Fibroblast of lung (primary cell): ENCODE results near the gene H1-8. TPM values are rescaled to one million over a fixed set of nuclear protein-coding genes. Genes with fewer than 3 reads are reported as not detected.
A peak's percentile ranks its signal among the peaks of the same experiment; 100 is the strongest.

Experiments
- DNase-seq, 2 donors: peaks; one replicate each; pipeline versions ENCODE4 v3.0.0 to v3.0.0-alpha.2; 2010; ENCODE audit warnings: low read depth in 2 of 2
- H2AFZ ChIP-seq: 2 replicates; pipeline ENCODE4 v1.5.1; 2012; ENCODE audit warnings: low read length, control low read depth, inconsistent platforms
- H3K27ac ChIP-seq: 2 replicates; pipeline ENCODE4 v1.5.1; 2011; ENCODE audit warnings: low read length, control low read depth; ENCODE audit not compliant: insufficient read depth
- H3K27me3 ChIP-seq: 2 replicates; pipeline ENCODE4 v1.5.1; 2011; ENCODE audit warnings: mild to moderate bottlenecking, low read length; ENCODE audit not compliant: control insufficient read depth, insufficient read depth
- H3K36me3 ChIP-seq: 2 replicates; pipeline ENCODE4 v1.5.1; 2011; ENCODE audit warnings: low read length; ENCODE audit not compliant: control insufficient read depth, insufficient read depth
- H3K4me1 ChIP-seq: 2 replicates; pipeline ENCODE4 v1.5.1; 2011; ENCODE audit warnings: low read length; ENCODE audit not compliant: control insufficient read depth, insufficient read depth; ENCODE audit errors: extremely low read depth
- H3K4me2 ChIP-seq: 2 replicates; pipeline ENCODE4 v1.5.1; 2011; ENCODE audit warnings: low read length, control low read depth; ENCODE audit not compliant: insufficient read depth; ENCODE audit errors: extremely low read depth
- H3K4me3 ChIP-seq, 4 experiments: fragments of 200-600 bp in 1 of 4; sonication (generic) in 1 of 4; replicated peaks in 1 of 4; 2 replicates each; pipeline ENCODE4 v1.5.1; 2011 to 2016; ENCODE audit warnings: low read length in 4 of 4, low read depth in 3 of 4, mild to moderate bottlenecking in 3 of 4, control low read depth in 2 of 4, inconsistent platforms in 1 of 4, mixed read lengths in 1 of 4; ENCODE audit not compliant: insufficient read depth in 1 of 4; ENCODE audit errors: control extremely low read depth in 1 of 4
- H3K79me2 ChIP-seq: 2 replicates; pipeline ENCODE4 v1.5.1; 2012; ENCODE audit warnings: mild to moderate bottlenecking, low read length, inconsistent platforms; ENCODE audit not compliant: control insufficient read depth, insufficient read depth
- H3K9ac ChIP-seq: 2 replicates; pipeline ENCODE4 v1.5.1; 2011; ENCODE audit warnings: mild to moderate bottlenecking, low read length, control low read depth; ENCODE audit not compliant: insufficient read depth
- H3K9me3 ChIP-seq: 2 replicates; pipeline ENCODE4 v1.5.1; 2012; ENCODE audit warnings: low read depth, low read length; ENCODE audit not compliant: control insufficient read depth, insufficient read depth
- H4K20me1 ChIP-seq: 2 replicates; pipeline ENCODE4 v1.5.1; 2011; ENCODE audit warnings: low read length; ENCODE audit not compliant: control insufficient read depth, insufficient read depth; ENCODE audit errors: extremely low read depth
- EZH2 ChIP-seq: IDR thresholded peaks from 2 replicates; pipeline ENCODE4 v1.5.1; 2012; ENCODE audit warnings: low read length, control low read depth, mild to moderate bottlenecking; ENCODE audit errors: missing control alignments
- polyA plus RNA-seq, 2 donors: library from polyadenylated mRNA; depleted of rRNA in 1 of 2; stranded (reverse) in 1 of 2; unstranded in 1 of 2; fragments of >200 nt; gene quantifications; 2 replicates each; pipeline ENCODE4 v1.2.1, GENCODE V29; 2011 to 2012; ENCODE audit warnings: missing spikeins in 1 of 2
- total RNA-seq: library from RNA; depleted of rRNA; stranded (reverse); fragments of >200 nt; gene quantifications from 2 replicates; pipeline ENCODE4 v1.2.1, GENCODE V29; 2014
- TF ChIP-seq, protein P1 (sequence below), 2 donors: IDR thresholded peaks in 1 of 2; conservative IDR thresholded peaks in 1 of 2; 1 replicate in 1 of 2; 2 replicates in 1 of 2; pipeline ENCODE4 v1.5.1; 2011 to 2012; ENCODE audit warnings: low read length in 2 of 2, control low read depth in 1 of 2, inconsistent platforms in 1 of 2, low read depth in 1 of 2, mild to moderate bottlenecking in 1 of 2

The H1-8 gene
- total and polyA plus RNA-seq, 2 donors (not counting 1 experiment from before 2014, with no cell fraction given): not detected

DNA sequence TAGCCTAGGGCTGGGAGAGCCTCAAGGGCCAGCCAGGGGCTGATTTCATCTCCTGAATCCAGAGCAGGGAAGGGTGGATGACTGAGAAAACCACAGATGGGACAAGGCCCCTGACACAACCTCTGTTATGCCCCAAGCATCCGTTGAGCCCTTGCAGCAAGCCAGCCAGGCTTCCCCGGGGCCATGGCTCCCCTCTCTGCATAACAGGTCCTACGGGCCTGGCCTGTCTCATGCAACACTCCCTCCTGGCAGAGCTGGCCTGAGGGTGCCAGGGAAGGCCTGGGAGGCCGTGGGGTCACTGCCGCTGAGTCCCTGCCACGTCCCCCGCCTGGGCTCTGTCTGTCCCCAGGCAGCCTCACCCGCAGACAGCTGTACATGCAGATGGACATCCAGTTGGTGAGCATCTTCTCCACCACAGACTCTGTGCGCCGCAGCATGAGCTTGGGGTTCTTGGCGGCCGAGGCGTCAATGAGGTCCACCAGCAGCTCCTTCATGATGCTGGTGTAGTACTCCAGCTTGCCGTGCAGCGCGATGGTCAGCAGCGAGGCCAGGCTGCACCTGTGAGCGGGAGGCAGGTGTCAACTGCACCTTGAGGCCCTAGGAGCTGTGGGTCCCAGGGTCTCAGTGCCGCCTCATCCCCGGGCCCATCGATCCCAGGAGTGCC lies 22.1 kb downstream of the H1-8 start:
- no peaks in the 10 kb centered on the region for H3K9me3 ChIP-seq
- DNase-seq: no peak
- H3K4me1 ChIP-seq: peaks cover 18% of the 10 kb centered on the region

DNA sequence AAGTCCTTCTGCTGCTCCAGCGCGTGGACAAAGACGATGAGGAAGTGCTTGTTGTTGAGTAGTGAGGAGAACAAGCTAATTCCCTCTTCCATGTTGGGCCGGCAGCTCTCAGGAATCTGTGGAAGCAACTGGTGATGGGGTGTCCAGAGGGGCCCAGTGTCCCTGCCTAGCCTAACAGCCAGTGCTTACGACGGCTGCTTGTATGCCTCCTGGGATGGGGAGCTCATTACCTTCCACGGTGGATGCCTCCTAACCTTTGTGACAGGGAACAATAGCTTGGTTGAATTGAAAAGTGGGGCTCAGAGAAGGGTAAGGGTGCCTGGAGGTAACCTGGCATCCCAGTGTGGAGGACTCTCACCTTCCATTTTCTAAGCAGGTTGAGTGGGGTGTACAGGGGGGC lies 22.9 kb downstream of the H1-8 start:
- DNase-seq: no peak
- no peak overlapping the region for H3K27ac ChIP-seq
- H3K9me3 ChIP-seq: no peaks in the 10 kb centered on the region
- no peaks in the 10 kb centered on the region for H3K79me2 ChIP-seq
- H3K4me3 ChIP-seq: no peak overlapping the region
- no peak overlapping the region for H3K9ac ChIP-seq
- peaks cover 37% of the 10 kb centered on the region for H3K36me3 ChIP-seq
- no peaks in the 10 kb centered on the region for H4K20me1 ChIP-seq
- peaks cover 13% of the 10 kb centered on the region for H3K4me1 ChIP-seq
- no peaks in the 10 kb centered on the region for H3K27me3 ChIP-seq
- no peak overlapping the region for H2AFZ ChIP-seq
- H3K4me2 ChIP-seq: no peak overlapping the region
- no peak for TF ChIP-seq EZH2
- TF ChIP-seq, protein P1, sequence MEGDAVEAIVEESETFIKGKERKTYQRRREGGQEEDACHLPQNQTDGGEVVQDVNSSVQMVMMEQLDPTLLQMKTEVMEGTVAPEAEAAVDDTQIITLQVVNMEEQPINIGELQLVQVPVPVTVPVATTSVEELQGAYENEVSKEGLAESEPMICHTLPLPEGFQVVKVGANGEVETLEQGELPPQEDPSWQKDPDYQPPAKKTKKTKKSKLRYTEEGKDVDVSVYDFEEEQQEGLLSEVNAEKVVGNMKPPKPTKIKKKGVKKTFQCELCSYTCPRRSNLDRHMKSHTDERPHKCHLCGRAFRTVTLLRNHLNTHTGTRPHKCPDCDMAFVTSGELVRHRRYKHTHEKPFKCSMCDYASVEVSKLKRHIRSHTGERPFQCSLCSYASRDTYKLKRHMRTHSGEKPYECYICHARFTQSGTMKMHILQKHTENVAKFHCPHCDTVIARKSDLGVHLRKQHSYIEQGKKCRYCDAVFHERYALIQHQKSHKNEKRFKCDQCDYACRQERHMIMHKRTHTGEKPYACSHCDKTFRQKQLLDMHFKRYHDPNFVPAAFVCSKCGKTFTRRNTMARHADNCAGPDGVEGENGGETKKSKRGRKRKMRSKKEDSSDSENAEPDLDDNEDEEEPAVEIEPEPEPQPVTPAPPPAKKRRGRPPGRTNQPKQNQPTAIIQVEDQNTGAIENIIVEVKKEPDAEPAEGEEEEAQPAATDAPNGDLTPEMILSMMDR (conservative IDR thresholded peaks at IDR 0.05 in 1 of 2, IDR thresholded peaks at IDR 0.05 in 1 of 2; ENCODE audit: low read depth in 1 of 2, low read length in 2 of 2): no peak

More for the DNA sequence above, 22.1 kb downstream of the H1-8 start:
- H3K27ac ChIP-seq: no peak overlapping the region
- H2AFZ ChIP-seq: no peak overlapping the region
- H3K4me2 ChIP-seq: no peak overlapping the region
- H3K79me2 ChIP-seq: peaks cover under 1% of the 10 kb centered on the region
- no peaks in the 10 kb centered on the region for H4K20me1 ChIP-seq
- H3K9ac ChIP-seq: no peak overlapping the region
- TF ChIP-seq EZH2: no peak
- TF ChIP-seq, protein P1 (conservative IDR thresholded peaks at IDR 0.05 in 1 of 2, IDR thresholded peaks at IDR 0.05 in 1 of 2; ENCODE audit: low read depth in 1 of 2, low read length in 2 of 2): no peak
- H3K4me3 ChIP-seq: no peak overlapping the region
- H3K27me3 ChIP-seq: no peaks in the 10 kb centered on the region
- H3K36me3 ChIP-seq: peaks cover 32% of the 10 kb centered on the region

DNA sequence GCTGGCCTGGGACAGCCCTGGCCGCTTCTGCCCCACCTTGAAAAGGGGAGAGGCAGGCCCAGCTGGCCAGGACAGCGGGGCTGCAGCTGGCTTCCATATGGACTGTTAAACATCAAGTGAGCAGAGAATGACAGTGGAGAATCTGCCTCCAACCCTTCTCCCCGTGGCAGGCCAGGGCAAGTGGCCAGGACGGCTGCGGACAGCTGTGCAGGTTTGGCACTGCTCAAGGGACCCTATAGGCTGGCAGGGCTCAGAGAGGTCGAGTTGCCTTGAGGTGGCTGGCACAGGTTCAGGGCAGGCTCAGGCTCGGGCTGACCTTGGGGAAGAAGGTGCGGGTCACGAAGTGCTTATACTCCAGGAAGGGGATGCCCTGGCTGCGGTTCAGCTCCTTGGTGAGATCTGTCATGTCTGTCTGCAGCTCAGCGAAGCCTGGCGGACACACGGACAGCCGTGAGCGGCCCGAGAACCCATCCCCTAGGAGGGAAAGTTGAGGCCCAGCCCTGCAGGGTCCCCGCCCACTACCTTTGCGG lies 24.3 kb downstream of the H1-8 start:
- peaks cover 4% of the 10 kb centered on the region for H3K4me1 ChIP-seq
- no peak overlapping the region for H3K9ac ChIP-seq
- H3K36me3 ChIP-seq: peaks cover 42% of the 10 kb centered on the region
- H3K27me3 ChIP-seq: no peaks in the 10 kb centered on the region
- H4K20me1 ChIP-seq: no peaks in the 10 kb centered on the region
- H3K79me2 ChIP-seq: no peaks in the 10 kb centered on the region
- DNase-seq: peak in 1 of 2 donors; percentile 51
- no peak for TF ChIP-seq EZH2
- TF ChIP-seq, protein P1 (conservative IDR thresholded peaks at IDR 0.05 in 1 of 2, IDR thresholded peaks at IDR 0.05 in 1 of 2; ENCODE audit: low read depth in 1 of 2, low read length in 2 of 2): no peak
- no peak overlapping the region for H3K4me2 ChIP-seq
- H2AFZ ChIP-seq: no peak overlapping the region
- H3K27ac ChIP-seq: no peak overlapping the region
- H3K9me3 ChIP-seq: no peaks in the 10 kb centered on the region
- no peak overlapping the region for H3K4me3 ChIP-seq
